Neutrophil (primary cell): Measurements from ENCODE around the gene CLTC.

Source experiments
- H3K27ac ChIP-seq: fragments of 200-600 bp; sonication (generic); 2 replicates; pipeline ENCODE4 v1.5.1; 2016; ENCODE audit warnings: mild to moderate bottlenecking, moderate library complexity
- H3K27me3 ChIP-seq: fragments of 200-600 bp; sonication (generic); 2 replicates; pipeline ENCODE4 v1.6.0; 2016; ENCODE audit warnings: mild to moderate bottlenecking
- H3K36me3 ChIP-seq: fragments of 200-600 bp; sonication (generic); 2 replicates; pipeline ENCODE4 v1.5.1; 2017
- H3K4me1 ChIP-seq, 2 experiments: fragments of 200-600 bp in 1 of 2; sonication (generic) in 1 of 2; 1 replicate in 1 of 2; 2 replicates in 1 of 2; pipeline versions ENCODE4 v1.5.1 to v1.6.1; 2013 to 2016; ENCODE audit warnings: low read depth in 1 of 2, low read length in 1 of 2, mild to moderate bottlenecking in 1 of 2, moderate library complexity in 1 of 2; ENCODE audit not compliant: control insufficient read depth in 1 of 2, insufficient read depth in 1 of 2
- H3K4me3 ChIP-seq, 2 experiments: fragments of 200-600 bp in 1 of 2; sonication (generic) in 1 of 2; 1 replicate in 1 of 2; 2 replicates in 1 of 2; pipeline ENCODE4 v1.5.1; 2013 to 2016; ENCODE audit warnings: low read depth in 1 of 2, low read length in 1 of 2, mild to moderate bottlenecking in 1 of 2, moderate library complexity in 1 of 2
- H3K9me3 ChIP-seq: fragments of 200-600 bp; sonication (generic); 2 replicates; pipeline ENCODE4 v1.5.1; 2016
- CTCF ChIP-seq: fragments of 200-600 bp; sonication (generic); IDR thresholded peaks from 2 replicates; pipeline ENCODE4 v1.5.1; 2016; ENCODE audit warnings: antibody characterized with exemption

The CLTC gene

GRCh38 chr17:59737324-59737723, 117.6 kb downstream of the CLTC start:
- Histone ChIP-seq H3K27me3 (no peaks in the 10 kb centered on the region), H3K27ac (peak overlapping the region; percentile 40), H3K4me1 (peaks cover 5 to 10% of the 10 kb centered on the region in 2 experiments), H3K9me3 (no peaks in the 10 kb centered on the region), H3K4me3 (no peak overlapping the region), H3K36me3 (peaks cover 100% of the 10 kb centered on the region)
- no peak for TF ChIP-seq CTCF

DNA sequence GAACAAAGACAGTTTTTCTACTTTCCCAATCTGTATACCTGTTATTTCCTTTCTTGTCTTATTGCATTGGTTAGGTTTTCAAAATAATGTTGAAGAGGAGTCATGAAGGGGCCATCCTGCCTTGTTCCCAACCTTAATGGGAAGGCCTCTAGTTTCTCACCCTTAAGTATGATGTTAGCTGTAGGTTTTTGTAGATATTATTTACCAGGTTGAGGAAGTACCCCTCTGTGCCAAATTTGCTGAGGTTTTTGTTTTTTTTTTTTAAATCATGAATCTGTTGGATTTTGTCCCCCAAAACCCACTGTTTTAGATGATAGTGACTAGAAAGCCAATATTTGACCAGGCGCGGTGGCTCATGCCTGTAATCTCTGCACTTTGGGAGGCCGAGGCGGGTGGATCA, 124.1 kb downstream of the CLTC start:
- H3K9me3 ChIP-seq: no peaks in the 10 kb centered on the region
- H3K27me3 ChIP-seq: no peaks in the 10 kb centered on the region
- H3K27ac ChIP-seq: peak overlapping the region; percentile 37
- peaks cover 85% of the 10 kb centered on the region for H3K36me3 ChIP-seq
- TF ChIP-seq CTCF: no peak
- H3K4me3 ChIP-seq: no peak overlapping the region
- no peaks in the 10 kb centered on the region for H3K4me1 ChIP-seq

- no peaks in the 10 kb centered on the region for H3K27me3 ChIP-seq
- H3K4me1 ChIP-seq: no peaks in the 10 kb centered on the region
- H3K27ac ChIP-seq: peak overlapping the region; percentile 2
- H3K9me3 ChIP-seq: no peaks in the 10 kb centered on the region
- H3K4me3 ChIP-seq: no peak overlapping the region
- H3K36me3 ChIP-seq: peaks cover 85% of the 10 kb centered on the region
- no peak for TF ChIP-seq CTCF
Measured at GRCh38 chr17:59745040-59745439, 125.3 kb downstream of the CLTC start.
